Lower leg skin (tissue), 4 donors: ENCODE results near the gene SCPEP1. TPM values are rescaled to one million over a fixed set of nuclear protein-coding genes. Genes with fewer than 3 reads are reported as not detected.

ENCODE experiments used
- DNase-seq, 2 donors: peaks; one replicate each; pipeline ENCODE4 v3.0.0-alpha.2; 2019; ENCODE audit warnings: low spot score in 2 of 2
- H3K4me3 ChIP-seq: fragments of 200-600 bp; sonication (generic); 2 replicates; pipeline ENCODE4 v1.5.1; 2017; ENCODE audit warnings: mild to moderate bottlenecking, low read depth; ENCODE audit not compliant: poor library complexity, severe bottlenecking
- CTCF ChIP-seq, 3 donors: fragments of 450-650 bp; IDR thresholded peaks; one replicate each; pipeline ENCODE4 v1.5.1; 2016; ENCODE audit warnings: antibody characterized with exemption in 3 of 3, mild to moderate bottlenecking in 3 of 3, moderate library complexity in 2 of 3
- POLR2A ChIP-seq, 2 donors: fragments of 450-650 bp; IDR thresholded peaks; one replicate each; pipeline ENCODE4 v1.6.1; 2016 to 2017; ENCODE audit warnings: antibody characterized with exemption in 2 of 2, mild to moderate bottlenecking in 1 of 2, moderate library complexity in 1 of 2
- WGBS, 2 donors: methylation state at CpG; one replicate each; pipeline ENCODE4 v1.1.5; 2018; 5-methylcytosine and 5-hydroxymethylcytosine counted together
- intact Hi-C: fragments of 100-400 bp; cut with DNase I; formaldehyde crosslinking; loops from one replicate; pipeline ENCODE4 v1.15.0; 2023; ENCODE audit warnings: low total_unique reads
- total RNA-seq, 4 donors: library from RNA; depleted of rRNA; stranded (reverse); fragments of >200 nt; gene quantifications; one replicate each; pipeline ENCODE4 v1.1.0, GENCODE V29; 2016

Gene SCPEP1
- total RNA-seq, 4 donors from 2014 or later: 88.3 to 173 (median 126) TPM

GRCh38 chr17:57046749-57047148, 68.8 kb downstream of the SCPEP1 start:
- no peak for TF ChIP-seq POLR2A (IDR thresholded peaks at IDR 0.05)
- no peak for TF ChIP-seq CTCF (IDR thresholded peaks at IDR 0.05)
- no peak overlapping the region for H3K4me3 ChIP-seq
- 80 to 89% methylated on average over 18 of the region's 18 CpGs for WGBS, 2 donors
- DNase-seq: no peak
- intact Hi-C loops: no loop called here

GRCh38 chr17:57048096-57048495, 70.2 kb downstream of the SCPEP1 start:
- TF ChIP-seq POLR2A (IDR thresholded peaks at IDR 0.05) (no peak), CTCF (IDR thresholded peaks at IDR 0.05) (no peak)
- intact Hi-C loops: no loop called here
- 48 to 63% methylated on average over 2 of the region's 2 CpGs for WGBS, 2 donors
- DNase-seq: no peak
- H3K4me3 ChIP-seq: no peak overlapping the region

- H3K4me3 ChIP-seq: no peak overlapping the region
- intact Hi-C loops: no loop called here
- no peak for DNase-seq
- WGBS, 2 donors: 79 to 86% methylated on average over 5 of the region's 5 CpGs
- TF ChIP-seq CTCF (IDR thresholded peaks at IDR 0.05) (no peak), POLR2A (IDR thresholded peaks at IDR 0.05) (no peak)
These were observed 72.4 kb downstream of the SCPEP1 start for GRCh38 chr17:57050306-57050705.

GRCh38 chr17:57051886-57052361, 74.0 kb downstream of the SCPEP1 start:
- no peak overlapping the region for H3K4me3 ChIP-seq
- WGBS, 2 donors: 30 to 44% methylated on average over 5 of the region's 5 CpGs
- TF ChIP-seq POLR2A (IDR thresholded peaks at IDR 0.05) (no peak), CTCF (IDR thresholded peaks at IDR 0.05) (no peak)
- intact Hi-C loops: no loop called here
- no peak for DNase-seq

Other genes starting within 250 kb of the SCPEP1 start
- 1 to 10 TPM in 1 of 4 donors, under 1 TPM in 2, not detected in 1; 0.58 to 1.2 (median 0.88) TPM for gene C17orf67, start 144.2 kb upstream of the SCPEP1 start, total RNA-seq
- gene DGKE, start 144.0 kb upstream of the SCPEP1 start, total RNA-seq: 1 to 10 TPM; 2.5 to 5.7 (median 3.2) TPM
- 10 to 100 TPM; 28.5 to 37.9 (median 34.5) TPM for gene TRIM25, start 64.1 kb upstream of the SCPEP1 start, total RNA-seq
- gene COIL, start 17.1 kb upstream of the SCPEP1 start, total RNA-seq: 10 to 100 TPM; 11.5 to 17.3 (median 13.5) TPM
- gene AKAP1, start 107.1 kb downstream of the SCPEP1 start, total RNA-seq: 10 to 100 TPM; 45.8 to 68.2 (median 54.9) TPM